Fibroblast of mammary gland (primary cell): ENCODE data around the gene TMEM255B.
"Not testable (repeated sequence)": the region's sequence is repeated elsewhere in the genome, so short reads cannot be mapped to it uniquely, and the experiment has no call there.

Source experiments
- DNase-seq: peaks from one replicate; pipeline ENCODE4 v3.0.0-alpha.2; 2010; ENCODE audit warnings: low read depth
- H3K4me3 ChIP-seq: 2 replicates; pipeline ENCODE4 v1.5.1; 2011; ENCODE audit warnings: low read depth, mild to moderate bottlenecking, low read length, moderate library complexity; ENCODE audit not compliant: control insufficient read depth
- TF ChIP-seq, protein P1 (sequence below): conservative IDR thresholded peaks from 2 replicates; pipeline ENCODE4 v1.5.1; 2011; ENCODE audit warnings: low read depth, low read length, inconsistent platforms; ENCODE audit not compliant: control insufficient read depth, insufficient read depth

The TMEM255B gene

DNA sequence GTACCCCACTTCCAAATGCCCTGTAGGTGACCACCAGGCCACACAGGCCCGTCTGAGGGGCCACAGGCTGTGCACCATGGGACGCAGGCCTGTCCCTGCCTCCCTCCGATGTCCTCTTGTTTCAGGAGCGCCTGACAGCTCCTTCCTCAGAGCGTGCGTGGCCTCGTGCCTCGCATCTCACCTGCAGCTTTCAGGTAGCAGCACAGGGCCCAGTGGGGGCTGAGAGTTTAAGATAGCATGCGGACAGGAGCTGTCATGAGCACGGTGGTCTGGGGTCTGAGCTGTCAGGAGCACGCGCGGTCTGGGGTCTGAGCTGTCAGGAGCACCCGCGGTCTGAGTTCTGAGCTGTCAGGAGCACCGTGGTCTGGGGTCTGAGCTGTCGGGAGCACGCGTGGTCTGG lies 64.7 kb downstream of the TMEM255B start:
- no peak for DNase-seq
- TF ChIP-seq, protein P1, sequence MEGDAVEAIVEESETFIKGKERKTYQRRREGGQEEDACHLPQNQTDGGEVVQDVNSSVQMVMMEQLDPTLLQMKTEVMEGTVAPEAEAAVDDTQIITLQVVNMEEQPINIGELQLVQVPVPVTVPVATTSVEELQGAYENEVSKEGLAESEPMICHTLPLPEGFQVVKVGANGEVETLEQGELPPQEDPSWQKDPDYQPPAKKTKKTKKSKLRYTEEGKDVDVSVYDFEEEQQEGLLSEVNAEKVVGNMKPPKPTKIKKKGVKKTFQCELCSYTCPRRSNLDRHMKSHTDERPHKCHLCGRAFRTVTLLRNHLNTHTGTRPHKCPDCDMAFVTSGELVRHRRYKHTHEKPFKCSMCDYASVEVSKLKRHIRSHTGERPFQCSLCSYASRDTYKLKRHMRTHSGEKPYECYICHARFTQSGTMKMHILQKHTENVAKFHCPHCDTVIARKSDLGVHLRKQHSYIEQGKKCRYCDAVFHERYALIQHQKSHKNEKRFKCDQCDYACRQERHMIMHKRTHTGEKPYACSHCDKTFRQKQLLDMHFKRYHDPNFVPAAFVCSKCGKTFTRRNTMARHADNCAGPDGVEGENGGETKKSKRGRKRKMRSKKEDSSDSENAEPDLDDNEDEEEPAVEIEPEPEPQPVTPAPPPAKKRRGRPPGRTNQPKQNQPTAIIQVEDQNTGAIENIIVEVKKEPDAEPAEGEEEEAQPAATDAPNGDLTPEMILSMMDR, result no peak
- H3K4me3 ChIP-seq, result no peak overlapping the region

DNA sequence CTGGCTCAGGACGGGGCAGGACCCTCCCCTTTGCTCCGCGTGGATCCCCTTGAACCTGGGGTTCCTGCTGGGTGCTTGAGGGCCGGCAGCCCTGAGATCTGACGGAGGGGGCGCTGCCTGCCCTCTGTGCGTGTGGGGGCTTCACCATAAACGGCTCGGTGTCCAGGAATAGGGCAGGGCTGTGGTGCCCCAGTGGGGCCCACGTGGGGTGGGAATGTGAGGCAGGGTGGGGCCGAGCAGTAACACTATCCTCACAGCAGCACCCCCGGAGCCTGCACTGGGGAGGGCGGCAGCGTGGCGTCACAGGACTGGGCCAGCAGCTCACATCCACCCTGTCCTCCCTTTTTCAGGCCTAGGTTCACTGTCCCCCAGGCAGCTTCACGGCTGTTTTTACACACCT lies 66.8 kb downstream of the TMEM255B start:
- TF ChIP-seq, protein P1, result no peak
- DNase-seq, result no peak
- H3K4me3 ChIP-seq, result no peak overlapping the region

DNA sequence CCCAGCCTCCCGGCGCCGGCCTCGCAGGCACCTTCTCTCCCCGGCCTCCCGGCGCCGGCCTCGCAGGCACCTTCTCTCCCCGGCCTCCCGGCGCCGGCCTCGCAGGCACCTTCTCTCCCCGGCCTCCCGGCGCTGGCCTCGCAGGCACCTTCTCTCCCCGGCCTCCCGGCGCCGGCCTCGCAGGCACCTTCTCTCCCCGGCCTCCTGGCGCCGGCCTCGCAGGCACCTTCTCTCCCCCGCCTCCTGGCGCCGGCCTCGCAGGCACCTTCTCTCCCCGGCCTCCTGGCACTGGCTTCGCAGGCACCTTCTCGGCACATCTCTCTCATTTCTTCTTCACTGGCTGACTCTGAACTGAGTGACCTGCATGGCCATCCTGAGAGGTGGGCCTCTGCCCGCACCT lies 67.4 kb downstream of the TMEM255B start:
- H3K4me3 ChIP-seq, DNase-seq: not testable (repeated sequence)

DNA sequence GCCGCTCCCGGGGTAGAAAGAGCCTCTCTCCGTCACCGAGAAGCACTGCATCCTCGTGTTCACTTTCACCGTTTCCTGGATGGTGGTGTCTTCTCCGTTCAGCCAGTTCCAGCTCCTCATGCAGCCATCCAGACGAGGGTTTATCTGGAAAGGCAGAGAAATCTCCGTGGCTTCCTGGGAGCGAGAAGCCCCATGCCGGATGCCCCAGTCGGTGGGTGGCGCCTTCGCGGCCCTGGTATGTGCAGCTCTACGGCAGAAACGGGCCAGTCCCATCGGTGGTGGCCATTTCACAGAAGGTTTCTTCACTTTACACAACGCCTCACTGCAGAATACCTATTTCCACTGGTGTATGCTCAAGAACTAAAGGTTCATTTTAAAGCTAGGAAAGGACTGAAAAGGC lies 68.0 kb downstream of the TMEM255B start:
- TF ChIP-seq, protein P1, result no peak
- H3K4me3 ChIP-seq, result no peak overlapping the region

DNA sequence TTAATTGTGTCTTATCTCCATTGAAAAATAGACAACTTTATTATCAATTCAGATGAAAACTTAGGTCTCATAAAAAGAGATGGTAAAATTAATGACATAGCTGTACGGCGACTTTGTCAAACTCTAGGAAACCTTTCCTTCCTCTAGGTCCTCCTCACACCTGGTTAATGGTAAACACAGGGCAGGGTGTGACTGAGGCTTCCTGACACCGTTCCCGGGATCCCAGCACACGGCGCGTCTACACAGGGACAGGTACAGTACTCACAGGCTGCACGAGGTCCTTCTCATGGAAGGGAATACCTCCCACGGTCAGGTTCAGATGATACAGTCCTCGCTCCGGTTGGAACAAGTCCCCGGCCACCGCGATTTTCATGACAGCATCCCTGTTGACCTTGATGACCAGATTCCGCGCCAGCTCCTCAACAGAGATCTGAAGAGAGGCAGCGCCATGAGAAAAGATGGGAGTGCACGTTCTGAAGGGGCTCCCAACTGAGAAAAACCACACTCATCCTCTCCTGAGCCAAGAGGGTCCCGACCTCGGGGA lies 69.3 kb downstream of the TMEM255B start:
- TF ChIP-seq, protein P1, result no peak
- DNase-seq, result no peak
- no peak overlapping the region for H3K4me3 ChIP-seq

More for the DNA sequence above, 68.0 kb downstream of the TMEM255B start:
- DNase-seq, result no peak

DNA sequence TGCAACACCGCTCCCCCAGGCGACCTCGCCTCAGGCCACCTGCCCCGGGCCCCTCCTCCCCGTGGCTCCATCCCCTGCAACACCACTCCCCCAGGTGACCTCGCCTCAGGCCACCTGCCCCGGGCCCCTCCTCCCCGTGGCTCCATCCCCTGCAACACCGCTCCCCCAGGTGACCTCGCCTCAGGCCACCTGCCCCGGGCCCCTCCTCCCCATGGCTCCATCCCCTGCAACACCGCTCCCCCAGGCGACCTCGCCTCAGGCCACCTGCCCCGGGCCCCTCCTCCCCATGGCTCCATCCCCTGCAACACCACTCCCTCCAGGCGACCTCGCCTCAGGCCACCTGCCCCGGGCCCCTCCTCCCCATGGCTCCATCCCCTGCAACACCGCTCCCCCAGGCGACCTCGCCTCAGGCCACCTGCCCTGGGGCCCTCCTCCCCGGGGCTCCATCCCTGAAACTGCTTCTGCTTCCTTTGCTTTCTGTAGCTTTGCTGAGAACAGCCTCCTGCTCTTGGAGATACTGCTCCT lies 71.5 kb downstream of the TMEM255B start:
- H3K4me3 ChIP-seq, DNase-seq: not testable (repeated sequence)

DNA sequence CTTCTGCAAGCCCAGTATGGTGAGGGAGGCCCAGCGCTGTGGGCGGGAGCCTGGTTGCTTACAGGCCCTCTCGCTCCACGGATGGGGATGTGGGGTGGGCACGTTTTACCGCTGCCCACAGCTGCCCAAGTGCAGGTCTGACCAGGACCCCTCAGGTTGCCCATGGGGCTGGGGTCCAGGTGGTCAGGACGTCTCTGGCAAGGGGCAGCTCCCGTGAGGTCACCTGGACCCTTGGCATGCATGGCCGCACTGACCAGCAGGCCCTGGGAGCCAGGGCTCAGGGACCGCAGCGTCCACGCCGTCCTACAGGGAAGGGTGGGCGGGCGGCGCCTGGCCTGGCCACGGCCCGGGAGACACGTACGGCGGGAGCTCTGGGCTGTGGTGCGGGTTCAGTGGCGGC lies 72.0 kb downstream of the TMEM255B start:
- no peak for DNase-seq
- H3K4me3 ChIP-seq, result no peak overlapping the region
- TF ChIP-seq, protein P1, result no peak

DNA sequence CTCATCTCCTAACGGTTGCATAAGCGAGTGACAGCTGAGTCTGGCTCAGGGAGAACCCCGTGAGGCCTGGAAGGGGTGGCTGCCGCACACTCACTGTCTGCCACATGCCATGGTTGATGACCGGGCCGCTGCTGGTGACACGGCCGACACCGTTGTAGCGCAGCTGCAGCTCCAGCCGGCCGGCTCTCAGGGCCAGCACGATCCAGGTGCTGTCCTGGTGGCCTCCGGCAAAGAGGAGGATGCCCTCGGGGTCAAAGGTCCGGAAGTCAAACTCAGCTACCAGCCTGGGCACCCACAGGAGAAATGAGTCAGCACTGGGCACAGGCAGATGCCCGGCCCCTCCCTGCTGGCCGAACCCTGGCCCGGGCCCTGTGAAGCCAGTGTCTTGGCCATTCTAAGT lies 73.2 kb downstream of the TMEM255B start:
- no peak overlapping the region for H3K4me3 ChIP-seq
- no peak for DNase-seq
- TF ChIP-seq, protein P1, result no peak
